ENCODE results near the gene DSC1.

GRCh38 chr18:31098878-31099277, 63.8 kb downstream of the DSC1 start:
- no peak for TF ChIP-seq CTCF (IDR thresholded peaks at IDR 0.05; ENCODE audit: low read depth, low read length, poor library complexity, severe bottlenecking)
- no peak for TF ChIP-seq EZH2phosphoT487 (IDR thresholded peaks at IDR 0.05; ENCODE audit: borderline replicate concordance, low read length)

All from DOHH2 (cell line).